GM21381 (cell line): ENCODE data around the gene FBXL17.
A peak's percentile ranks its signal among the peaks of the same experiment; 100 is the strongest.
"Not testable (repeated sequence)": the region's sequence is repeated elsewhere in the genome, so short reads cannot be mapped to it uniquely, and the experiment has no call there.

ENCODE experiments used
- ATAC-seq: cut with Tn5 transposase; IDR thresholded peaks from one replicate; pipeline ENCODE4 v1.9.1; 2021; ENCODE audit warnings: mild to moderate bottlenecking, moderate library complexity; ENCODE audit not compliant: unreplicated experiment

Gene FBXL17

DNA sequence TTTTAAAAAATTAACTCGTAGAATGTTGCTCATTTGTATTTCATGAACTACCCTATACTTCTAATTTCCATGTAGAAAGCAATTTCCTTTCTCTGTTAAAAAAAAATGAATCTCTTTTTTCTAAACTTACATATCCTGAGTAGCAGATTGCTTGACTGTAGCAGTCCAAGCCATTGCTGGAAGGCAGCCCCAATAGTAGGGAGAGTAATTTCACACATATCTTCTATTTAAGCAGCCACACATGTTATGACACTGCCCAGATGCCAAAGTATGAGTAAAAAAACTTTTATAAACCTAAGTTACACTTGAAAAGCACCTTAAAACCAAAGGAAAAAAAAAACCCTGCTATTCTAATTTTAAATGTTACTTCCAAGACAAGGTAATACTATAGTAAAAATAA, 69.6 kb downstream of the FBXL17 start:
- ATAC-seq, result no peak

DNA sequence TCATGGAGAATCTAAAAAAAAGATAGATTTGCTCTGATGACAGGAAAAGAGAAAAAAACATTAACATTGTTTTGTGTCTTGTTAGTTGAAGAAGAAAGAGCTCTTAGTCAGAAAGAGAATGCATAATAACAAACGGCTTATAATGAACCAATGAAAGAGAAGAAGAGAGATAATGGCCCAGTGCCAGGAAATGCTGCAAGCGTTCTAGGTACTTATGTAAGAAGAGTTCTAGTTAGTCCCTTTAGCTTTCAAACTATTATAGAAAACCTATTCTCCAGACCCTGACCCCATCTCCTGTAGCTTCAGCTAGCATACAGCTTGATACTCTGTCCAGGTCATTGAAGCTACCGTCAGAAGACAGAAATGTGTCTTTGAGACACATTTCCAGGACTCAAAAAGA, 70.2 kb downstream of the FBXL17 start:
- ATAC-seq, result no peak

DNA sequence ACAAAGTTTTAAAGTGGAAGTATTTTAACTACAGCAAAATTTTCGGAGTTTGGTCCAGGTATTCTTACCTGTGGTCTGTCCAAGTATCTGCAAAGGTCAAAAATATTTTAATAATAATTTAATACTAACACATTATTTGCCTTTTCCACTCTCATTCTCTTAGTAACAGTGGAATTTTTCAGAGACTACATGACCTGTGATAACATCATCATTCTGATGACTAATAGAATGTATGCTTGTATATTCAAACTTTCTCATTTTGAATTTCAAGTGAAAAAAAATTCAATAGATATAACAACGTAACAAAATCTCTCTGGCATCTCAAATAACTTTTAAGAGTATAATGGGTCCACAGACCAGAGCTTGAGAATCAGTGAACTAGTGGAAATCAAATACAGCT, 78.3 kb downstream of the FBXL17 start:
- ATAC-seq, result no peak

DNA sequence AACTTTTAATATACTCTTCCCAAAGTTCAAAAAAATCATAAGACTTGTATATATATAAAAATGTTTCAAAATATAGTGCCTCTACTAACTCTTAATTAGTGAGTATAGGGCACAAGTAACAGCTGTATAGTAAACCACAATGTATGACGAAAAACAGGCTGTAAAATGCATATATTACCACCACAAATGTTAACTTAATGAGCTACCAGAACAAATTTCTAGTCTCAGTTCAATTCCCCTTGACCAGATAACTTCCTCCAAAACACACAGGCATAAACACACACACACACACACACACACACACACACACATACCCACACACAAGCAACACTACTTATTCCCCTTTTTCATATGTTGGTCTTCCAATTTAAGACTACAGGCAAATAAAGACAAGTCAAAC, 78.8 kb downstream of the FBXL17 start:
- no peak for ATAC-seq

DNA sequence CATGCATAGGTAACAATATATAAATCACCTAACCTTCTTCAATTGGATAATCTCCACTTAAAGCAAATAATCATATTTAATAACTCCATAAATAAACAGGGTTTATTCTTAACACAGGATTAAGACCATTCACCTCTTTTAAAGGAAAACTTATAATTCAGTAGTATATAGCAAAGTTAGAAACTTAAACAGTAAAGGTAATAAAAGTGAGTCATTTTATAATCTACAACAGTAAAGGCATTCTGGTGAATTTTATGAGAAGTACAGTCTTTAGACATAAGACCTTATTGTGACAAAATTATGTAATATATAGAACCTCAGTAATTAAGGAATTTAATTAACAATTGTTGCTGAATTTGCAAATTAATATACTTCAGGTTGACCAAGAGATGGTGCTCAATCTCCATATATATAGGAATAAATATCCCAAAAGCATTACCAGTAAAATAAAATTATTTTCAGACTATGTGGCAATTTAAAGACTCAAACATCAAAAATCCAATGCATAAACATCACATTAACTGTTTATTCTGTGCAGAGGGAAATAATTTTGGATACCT, 84.8 kb downstream of the FBXL17 start:
- no peak for ATAC-seq

DNA sequence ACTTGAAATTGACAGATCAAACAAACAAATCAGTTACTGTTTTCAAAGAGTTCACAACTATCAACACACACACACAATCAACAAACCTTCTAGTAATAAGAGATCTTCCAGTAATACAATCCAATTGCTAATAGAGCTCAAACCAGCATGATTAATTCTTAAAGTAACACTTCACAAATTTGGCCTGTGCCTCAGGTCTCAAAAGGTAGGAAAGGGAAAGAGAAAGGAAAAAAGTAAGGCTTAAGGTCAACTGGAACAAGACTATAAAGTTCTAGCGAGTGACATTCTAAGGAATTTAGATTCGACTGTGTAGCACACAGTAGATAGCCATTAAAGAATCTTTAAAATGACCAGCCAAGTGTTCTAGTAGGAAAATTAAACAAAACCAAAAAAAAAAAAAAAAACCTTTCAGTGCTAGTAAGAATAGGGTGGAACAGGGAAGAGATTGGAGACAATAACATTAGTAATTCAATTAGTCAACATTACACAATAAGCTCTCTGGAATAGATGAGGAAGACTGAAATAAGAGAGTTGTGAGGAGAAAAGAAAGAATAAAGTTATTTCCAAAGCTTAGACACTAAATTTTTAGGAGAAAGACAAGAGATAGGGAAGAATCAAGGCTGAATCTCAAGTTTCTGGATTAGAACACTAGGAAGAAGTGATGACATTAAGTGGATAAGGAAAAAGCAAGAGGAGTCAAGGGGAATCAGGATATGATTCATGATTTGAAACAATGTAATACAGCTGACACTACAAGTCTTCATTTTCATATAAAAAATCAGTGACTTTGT, 86.1 kb downstream of the FBXL17 start:
- ATAC-seq, result no peak

DNA sequence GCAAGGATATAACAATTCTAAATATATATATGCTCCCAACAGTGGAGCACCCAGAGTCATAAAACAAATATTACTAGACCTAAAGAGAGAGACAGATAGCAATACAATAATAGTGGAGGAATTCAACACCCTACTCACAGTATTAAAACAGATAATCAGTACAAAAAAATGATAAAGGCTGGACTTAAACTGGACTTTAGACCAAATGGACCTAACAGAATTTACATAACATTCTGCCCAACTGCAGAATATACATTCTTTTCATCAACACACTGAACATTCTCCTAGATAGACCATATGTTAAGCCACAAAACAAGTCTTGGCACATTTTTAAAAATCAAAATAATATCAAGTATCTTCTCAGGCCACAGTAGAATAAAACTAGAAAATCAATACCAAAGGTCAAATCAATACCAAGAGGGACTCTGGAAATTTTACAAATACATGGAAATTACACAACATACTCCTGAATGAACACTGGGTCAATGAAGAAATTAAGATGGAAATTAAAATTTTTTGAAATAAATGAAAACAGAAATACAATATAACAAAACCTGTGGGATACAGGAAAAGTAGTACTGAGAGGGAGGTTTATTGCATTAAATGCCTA, 100.8 kb downstream of the FBXL17 start:
- ATAC-seq, result no peak

DNA sequence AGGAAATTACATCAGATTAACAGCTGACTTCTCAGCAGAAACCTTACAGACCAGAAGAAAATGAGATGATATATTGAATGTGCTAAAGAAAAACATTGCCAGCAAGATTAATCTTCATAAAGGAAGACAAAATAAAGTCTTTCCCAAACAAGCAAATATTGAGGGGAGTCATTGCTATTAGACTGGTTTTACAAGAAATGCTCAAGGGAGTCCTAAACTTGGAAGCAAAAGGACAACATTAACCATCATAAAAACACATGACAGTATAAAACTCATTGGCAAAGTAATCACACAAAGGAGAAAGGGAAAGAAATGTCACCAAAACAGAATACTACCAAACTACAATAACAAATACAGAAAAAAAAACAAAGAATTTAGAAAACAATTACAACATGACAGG, 101.7 kb downstream of the FBXL17 start:
- ATAC-seq, result no peak

DNA sequence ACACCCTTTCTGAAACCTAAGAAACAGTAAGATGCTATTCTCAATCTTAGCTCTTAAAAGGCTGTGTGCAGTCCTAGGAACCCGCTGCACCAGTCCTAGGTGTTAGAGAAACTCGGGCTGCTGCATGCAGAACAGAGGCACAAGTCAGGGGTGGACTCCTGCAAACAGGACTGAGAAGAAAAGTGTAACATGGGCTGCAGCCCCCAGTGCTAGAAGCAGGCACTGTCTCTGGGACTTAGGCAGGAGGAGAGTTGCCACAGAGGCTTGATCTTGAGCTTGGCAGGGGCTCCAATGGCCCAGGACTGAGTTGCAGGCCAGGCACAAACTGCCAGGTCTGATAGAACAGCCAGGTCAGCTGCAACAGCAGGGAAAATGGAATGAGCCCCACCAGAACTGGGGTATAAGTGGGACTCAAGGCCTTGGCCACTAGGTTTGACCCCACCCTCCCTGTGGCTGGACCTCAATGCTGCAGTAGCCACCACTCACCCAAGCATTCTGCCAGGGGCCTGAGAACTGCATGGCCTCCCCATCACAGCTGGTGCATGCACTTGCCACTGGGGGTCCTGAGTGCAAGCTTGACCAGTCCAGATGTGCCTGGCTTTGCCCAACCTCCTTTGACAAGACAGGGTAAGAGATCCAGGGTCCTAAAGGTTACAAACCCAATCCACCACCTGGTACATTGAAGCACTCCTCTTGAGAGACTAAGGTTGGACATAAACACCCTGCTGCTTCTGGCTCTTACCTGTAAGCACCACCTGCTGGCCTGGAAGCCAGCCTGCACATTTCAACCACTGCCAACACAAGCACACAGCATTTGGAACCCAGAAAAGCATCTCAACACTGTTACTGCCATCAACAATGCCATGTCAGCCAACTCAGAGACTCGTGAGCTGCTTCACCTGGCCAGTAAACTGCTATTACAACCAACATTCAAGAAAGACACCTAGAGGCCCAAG, 103.3 kb downstream of the FBXL17 start:
- ATAC-seq, result no peak

DNA sequence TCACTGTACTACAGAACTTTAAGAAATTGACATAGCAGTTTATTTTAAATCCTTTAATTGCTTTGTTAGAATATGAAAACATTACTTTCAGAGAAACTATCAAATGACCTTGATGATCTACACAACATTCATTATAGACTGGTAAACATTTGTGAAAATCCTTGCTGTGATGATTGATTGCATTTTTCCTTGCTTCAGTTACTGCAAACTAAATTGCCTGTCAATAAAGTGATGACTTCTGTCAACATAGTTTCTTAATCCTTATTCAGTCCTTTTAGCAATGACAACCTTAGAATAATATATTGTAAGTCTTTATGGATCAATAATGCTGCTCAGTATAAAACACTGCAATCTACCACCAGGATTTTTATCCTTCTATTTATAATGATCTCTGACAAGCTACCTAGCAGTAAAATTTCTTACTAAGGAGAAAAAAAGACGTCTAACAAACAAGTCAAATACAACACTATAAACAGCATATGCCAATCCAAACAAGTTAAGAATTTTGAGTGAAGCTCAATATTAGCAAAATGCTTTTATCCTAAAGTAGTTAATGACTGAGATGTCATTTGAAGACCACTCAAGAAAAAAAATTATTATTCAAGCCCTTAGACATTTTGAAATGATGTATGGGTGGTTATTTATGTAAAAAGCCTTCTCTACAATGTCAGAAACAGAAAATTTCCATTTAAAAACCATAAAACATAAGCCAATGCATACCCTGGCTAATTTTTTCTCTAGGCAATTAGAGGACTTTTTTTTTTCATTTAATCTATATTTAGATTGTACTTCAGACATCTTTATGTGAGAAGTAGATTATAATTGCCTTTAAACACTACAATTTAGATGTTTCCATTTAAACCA, 105.5 kb downstream of the FBXL17 start:
- ATAC-seq, result no peak

DNA sequence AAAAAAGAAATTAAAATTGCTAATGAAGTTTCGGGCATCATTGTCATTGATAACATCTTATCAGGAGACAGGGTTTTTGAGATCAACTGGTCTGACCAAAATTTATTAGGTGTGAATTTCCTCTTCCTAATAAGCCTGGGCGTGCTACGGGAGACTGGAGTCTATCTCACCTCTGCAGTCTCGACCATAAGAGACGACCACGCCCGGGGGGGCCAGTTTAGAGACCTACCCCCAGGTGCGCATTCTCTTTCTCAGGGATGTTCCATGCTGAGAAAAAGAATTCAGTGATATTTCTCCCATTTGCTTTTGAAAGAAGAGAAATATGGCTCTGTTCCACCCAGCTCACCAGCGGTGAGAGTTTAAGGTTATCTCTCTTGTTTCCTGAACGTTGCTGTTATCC, 107.8 kb downstream of the FBXL17 start:
- not testable (repeated sequence) for ATAC-seq

DNA sequence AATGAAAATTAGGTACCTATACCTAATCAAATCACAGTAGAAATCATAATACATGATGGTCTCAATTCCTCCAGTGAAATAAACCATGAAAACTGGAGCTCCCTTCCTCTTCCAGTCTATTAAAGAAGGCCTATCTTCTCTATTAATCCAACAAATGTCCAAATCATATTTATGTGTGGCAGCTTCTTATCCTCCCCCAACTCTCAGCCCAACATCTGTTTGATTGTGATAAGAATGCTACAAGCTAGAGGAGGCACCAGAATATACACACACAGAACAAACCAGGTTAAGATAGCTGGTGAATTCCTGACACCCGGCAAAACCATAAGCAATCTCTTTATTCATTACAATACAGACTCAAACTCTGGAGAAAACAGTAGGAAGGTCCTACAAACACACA, 110.8 kb downstream of the FBXL17 start:
- ATAC-seq, result no peak

DNA sequence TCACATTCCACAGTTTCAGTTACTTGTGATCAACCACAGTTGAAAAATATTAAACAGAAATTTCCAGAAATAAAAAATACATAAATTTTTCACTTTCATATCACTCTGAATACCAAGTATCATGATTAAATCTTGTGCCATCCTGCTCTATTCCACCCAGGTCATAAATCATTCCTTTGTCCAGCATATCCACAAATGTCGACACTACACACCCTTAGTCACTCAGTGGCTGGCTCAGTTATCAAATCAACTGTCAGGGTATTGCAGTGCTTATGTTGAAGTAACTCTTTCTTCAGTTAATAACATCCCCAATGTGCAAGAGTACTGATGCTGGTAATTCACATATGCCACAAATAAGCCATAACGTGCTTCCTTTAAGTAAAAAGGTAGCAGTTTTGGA, 115.7 kb downstream of the FBXL17 start:
- no peak for ATAC-seq

DNA sequence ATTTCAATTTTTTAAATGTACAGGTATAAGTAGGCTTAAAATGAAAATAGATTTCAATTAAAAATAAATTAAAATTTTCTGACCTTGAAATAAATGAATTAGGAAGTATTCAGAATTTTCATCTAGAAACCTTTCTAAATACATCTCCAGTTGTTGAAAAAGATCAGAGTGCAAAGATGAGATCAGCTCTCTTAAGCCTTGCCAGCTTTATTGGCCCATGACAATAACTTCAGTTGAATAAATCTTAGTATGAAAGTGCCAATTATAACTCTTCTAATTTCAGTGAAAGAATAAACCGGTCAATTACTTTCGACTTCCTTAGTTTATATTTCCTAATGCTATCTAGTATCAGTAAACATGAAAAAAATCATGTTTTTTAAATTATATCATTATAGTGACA, 117.4 kb downstream of the FBXL17 start:
- no peak for ATAC-seq

DNA sequence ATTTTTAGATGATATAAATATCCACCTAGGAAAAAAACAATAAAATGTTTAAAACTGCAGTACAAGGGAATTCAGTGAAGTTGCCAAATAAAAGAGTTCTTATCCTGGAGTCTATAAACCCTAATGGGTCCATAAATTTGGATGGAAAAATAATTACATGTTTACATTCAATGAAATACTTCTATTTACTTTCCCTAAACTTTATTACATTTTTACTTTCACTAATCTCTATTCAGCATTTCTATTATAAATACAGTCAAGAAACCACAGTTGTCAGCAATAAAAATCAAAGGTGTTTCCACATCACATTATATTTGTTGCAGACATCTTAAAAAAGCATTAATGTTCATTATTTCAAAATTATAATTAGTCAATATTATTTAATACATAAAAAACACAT, 118.6 kb downstream of the FBXL17 start:
- ATAC-seq, result no peak

DNA sequence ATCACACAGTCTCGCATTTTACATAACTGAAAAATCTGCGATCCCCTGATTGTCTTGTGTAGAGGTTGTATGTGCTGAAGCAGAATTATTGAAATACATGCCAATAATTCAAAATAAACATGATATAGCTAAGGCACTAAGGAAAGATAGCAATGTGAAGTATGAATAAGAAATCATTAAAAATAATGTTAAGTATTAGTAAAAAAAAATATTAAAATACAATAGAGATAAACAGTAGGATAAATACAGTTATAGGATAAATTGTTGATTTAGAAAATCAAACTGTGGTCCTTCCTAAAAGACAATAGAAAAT, 121.1 kb downstream of the FBXL17 start:
- ATAC-seq, result no peak

DNA sequence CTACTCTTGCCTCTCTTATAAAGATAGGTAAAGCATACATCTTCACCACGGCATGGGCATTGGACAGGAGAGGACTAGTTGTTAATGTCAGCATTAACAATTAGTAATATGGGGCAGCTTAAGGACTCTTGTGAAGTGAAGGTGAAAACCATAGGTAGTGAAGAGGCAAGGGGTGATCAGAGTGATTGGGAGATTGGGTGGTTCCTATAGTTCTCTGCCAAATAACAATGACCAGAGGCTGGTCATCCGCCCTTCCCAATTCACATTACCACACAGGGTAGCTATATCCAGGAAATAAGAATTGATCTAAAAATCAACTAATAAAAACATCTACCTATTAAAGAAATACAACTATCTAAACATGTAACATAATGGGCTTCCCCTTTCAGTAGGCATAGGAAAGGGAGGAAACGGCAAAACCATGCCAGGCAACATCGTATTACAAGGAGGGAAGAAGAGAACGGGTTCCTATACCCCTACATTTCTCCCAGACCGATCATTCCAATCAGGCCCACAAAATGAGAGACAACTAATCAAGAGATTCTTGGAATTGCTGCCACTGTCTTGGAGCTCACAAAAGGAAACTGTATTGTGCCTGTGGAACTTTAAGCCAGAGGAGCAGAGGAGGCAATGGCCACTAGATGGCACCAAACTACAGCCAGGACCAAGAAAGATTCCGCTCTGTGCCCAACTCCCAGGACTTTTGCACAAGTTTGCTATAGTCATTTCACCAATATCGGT, 121.6 kb downstream of the FBXL17 start:
- ATAC-seq, result peak; percentile 86

DNA sequence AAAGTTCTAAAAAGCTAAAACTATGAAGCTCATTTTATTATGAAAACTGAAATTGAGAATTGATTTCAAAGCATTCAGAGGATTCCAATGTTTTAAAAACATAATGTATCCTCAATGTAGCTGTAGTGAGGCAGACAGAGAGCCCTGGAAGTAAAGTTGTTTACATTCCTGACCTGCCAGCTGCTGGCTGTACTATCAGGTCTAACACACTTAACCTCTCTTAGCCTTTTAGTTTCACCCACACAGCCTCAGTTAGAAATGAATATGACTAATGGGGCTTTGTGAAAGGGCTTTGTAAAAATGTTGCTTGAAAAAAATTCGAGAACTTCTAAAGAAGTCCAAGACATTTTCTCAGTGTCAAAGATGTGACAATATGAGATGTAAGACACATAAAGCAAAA, 122.6 kb downstream of the FBXL17 start:
- no peak for ATAC-seq

DNA sequence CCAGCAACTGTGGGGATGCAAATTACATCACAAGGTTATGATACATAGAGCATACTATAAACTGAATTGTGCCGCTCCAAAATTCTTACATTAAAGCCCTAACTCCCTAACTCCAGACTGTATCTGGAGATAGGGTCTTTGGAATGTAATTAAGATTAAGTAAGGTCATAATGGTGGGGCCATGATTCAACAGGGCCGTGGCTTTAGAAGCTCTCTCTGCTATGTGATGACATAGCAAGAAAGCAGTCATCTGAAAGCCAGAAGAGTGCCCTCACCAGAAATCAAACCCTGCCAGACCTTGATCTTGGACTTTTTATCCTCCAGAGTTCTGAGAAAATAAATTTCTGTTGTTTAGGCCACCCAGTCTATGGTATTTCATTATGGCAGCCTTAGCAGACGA, 123.9 kb downstream of the FBXL17 start:
- ATAC-seq, result no peak

DNA sequence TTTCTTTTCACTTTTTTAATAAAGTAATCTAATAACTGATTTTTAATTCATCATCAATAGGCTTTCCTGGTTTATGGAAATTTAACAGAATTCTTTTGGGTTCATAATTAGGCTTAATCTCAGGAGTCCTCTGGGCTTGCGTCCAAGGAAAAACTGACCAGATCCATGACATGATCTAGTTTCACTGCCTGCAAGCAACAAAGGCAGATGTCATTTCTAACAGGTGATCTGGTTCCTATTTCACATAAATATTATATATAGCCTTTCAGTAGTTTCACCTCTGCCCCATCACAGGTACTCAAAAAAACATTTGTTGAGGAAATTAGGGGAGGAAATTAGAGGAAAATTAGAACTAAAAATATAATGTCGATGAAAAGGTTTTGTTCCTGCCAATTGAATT, 126.4 kb downstream of the FBXL17 start:
- ATAC-seq, result no peak
